ENCODE results near the gene METTL22. TPM values are rescaled to one million over a fixed set of nuclear protein-coding genes. Genes with fewer than 3 reads are reported as not detected.

METTL22 gene
- total RNA-seq, 1 donor from 2014 or later: 42.3 TPM

DNA sequence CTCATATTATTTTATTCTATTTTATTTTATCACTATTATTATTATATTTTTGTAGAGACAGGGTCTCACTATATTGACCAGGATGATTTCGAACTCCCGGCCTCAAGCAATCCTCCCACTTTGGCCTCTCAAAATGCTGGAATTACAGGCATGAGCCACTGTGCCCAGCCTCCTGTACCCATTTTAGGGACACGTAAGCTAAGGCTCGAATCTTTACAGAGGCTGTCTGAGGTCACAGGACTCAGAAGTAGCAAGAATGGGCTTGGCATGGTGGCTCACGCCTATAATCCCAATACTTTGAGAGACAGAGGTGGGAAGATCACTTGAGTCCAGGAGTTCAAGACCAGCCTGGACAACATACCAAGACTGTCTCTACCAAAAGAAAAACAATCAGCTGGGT is 40.2 kb downstream of the METTL22 start:
- Mint-ChIP-seq H3K36me3 (no peaks in the 10 kb centered on the region), H3K27ac (no peak overlapping the region), H3K4me3 (no peak overlapping the region), H3K27me3 (no peaks in the 10 kb centered on the region), H3K4me1 (ENCODE audit: unreplicated experiment) (peaks cover 7% of the 10 kb centered on the region), H3K9me3 (no peaks in the 10 kb centered on the region)
- DNase-seq (ENCODE audit: extremely low spot score, unreplicated experiment): no peak
- TF ChIP-seq, protein P1, sequence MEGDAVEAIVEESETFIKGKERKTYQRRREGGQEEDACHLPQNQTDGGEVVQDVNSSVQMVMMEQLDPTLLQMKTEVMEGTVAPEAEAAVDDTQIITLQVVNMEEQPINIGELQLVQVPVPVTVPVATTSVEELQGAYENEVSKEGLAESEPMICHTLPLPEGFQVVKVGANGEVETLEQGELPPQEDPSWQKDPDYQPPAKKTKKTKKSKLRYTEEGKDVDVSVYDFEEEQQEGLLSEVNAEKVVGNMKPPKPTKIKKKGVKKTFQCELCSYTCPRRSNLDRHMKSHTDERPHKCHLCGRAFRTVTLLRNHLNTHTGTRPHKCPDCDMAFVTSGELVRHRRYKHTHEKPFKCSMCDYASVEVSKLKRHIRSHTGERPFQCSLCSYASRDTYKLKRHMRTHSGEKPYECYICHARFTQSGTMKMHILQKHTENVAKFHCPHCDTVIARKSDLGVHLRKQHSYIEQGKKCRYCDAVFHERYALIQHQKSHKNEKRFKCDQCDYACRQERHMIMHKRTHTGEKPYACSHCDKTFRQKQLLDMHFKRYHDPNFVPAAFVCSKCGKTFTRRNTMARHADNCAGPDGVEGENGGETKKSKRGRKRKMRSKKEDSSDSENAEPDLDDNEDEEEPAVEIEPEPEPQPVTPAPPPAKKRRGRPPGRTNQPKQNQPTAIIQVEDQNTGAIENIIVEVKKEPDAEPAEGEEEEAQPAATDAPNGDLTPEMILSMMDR (conservative IDR thresholded peaks at IDR 0.05): no peak

DNA sequence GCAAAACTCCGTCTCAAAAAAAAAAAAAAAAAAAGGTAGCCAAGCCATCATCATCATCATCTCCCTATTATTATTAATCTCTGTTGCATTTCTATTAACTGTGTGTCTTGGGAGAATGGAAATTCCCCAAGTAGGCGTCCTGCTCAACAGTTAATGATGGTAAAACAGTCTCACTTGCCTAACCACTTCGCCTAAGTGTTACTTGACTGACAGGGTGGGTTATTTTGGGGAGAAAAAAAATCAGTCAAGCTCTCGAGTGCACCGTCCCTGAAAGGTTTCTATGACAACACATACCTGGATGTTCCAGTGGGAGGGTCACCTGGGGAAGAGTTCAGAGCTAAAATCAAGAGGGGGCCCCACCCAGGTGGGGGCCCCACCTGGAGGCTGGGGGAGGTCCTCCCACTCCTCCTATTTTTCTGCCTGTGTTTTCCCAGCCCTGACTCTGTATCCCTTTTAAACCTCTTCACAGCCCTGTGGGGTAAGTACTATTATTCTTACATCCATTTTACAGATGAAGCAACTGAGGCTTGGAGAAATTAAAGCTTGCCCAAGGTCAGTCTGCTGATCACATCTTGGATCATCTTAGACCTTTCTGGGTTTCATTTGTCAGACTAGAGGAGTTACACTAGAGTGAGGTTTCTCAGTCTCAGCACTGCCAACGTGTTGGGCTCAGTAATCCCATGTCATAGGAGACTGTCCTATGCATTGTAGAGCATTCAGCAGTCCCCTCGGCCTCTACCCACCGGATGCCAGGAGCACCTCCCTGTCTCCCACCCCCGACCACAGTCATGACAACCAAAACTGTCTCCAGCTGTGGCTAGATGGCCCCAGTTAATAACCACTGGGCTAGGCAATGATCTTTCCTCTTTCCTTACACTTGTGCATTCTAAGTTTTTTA is 41.9 kb downstream of the METTL22 start:
- Mint-ChIP-seq H3K4me1 (ENCODE audit: unreplicated experiment) (peaks cover 7% of the 10 kb centered on the region), H3K4me3 (no peak overlapping the region), H3K27ac (no peak overlapping the region), H3K36me3 (no peaks in the 10 kb centered on the region), H3K9me3 (no peaks in the 10 kb centered on the region), H3K27me3 (no peaks in the 10 kb centered on the region)
- TF ChIP-seq, protein P1 (conservative IDR thresholded peaks at IDR 0.05): no peak
- DNase-seq (ENCODE audit: extremely low spot score, unreplicated experiment): no peak

DNA sequence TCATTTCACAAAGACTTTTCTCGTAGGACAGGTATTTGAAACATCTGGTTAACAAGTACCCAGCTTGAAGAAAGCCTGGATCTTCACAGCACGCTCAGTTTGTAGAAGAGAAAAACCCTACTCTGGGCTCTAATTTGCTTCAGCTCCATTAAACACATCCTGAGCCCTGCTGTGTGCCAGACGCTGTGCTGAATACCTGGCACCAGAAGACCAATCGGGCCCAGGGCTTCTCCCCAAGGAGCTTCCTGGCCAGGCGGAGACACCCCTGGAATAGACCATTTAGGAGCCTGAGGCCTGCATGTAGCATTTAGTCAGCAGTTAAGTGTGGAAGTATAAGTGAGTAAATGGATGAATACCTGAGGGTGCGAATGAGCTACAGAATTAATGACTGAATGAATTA is 44.0 kb downstream of the METTL22 start:
- no peak overlapping the region for H3K4me3 Mint-ChIP-seq
- H3K27me3 Mint-ChIP-seq: no peaks in the 10 kb centered on the region
- H3K4me1 Mint-ChIP-seq (ENCODE audit: unreplicated experiment): peaks cover 7% of the 10 kb centered on the region
- DNase-seq (ENCODE audit: extremely low spot score, unreplicated experiment): no peak
- H3K27ac Mint-ChIP-seq: no peak overlapping the region
- TF ChIP-seq, protein P1 (conservative IDR thresholded peaks at IDR 0.05): no peak
- no peaks in the 10 kb centered on the region for H3K9me3 Mint-ChIP-seq
- H3K36me3 Mint-ChIP-seq: no peaks in the 10 kb centered on the region

DNA sequence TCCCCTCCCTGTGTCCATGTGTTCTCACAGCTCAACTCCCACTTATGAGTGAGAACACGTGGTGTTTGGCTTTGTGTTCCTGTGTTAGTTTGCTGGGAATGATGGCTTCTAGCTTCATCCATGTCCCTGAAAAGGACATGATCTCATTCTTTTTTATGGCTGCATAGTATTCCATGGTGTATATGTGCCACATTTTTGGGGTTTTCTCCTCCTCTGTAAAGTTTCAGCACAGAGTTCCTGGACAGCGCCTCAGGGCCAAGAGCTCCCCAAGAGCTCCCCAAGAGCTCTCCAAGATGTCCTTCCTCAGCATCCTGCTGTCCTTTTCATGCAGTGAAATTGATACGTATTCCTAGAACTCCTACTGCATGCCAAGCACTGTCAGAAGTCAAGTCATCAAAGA is 46.0 kb downstream of the METTL22 start:
- Mint-ChIP-seq H3K4me3 (no peak overlapping the region), H3K4me1 (ENCODE audit: unreplicated experiment) (peaks cover 3% of the 10 kb centered on the region), H3K9me3 (no peaks in the 10 kb centered on the region), H3K27me3 (no peaks in the 10 kb centered on the region), H3K36me3 (no peaks in the 10 kb centered on the region), H3K27ac (no peak overlapping the region)
- TF ChIP-seq, protein P1 (conservative IDR thresholded peaks at IDR 0.05): no peak
- no peak for DNase-seq (ENCODE audit: extremely low spot score, unreplicated experiment)

DNA sequence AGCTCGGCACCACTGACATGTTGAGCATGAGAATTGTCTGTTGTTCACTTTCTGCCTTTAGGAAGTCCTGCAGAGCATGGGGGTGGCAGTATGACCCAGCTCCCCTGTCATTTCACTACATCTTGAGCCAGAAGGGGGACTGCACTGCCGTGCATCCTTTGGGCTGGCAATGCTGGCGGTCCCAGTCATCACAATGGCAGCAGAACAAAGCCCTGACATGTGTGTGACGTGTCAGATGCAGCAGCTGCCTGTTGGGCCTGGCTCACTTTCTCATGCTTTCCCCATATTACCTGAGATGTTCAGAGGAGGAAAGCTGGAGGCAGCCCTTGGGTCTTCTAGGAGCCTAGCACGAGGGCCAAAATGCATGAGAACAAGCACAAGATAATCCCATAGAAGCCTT is 46.6 kb downstream of the METTL22 start:
- H3K36me3 Mint-ChIP-seq: no peaks in the 10 kb centered on the region
- no peak overlapping the region for H3K27ac Mint-ChIP-seq
- no peaks in the 10 kb centered on the region for H3K9me3 Mint-ChIP-seq
- TF ChIP-seq, protein P1 (conservative IDR thresholded peaks at IDR 0.05): no peak
- no peak for DNase-seq (ENCODE audit: extremely low spot score, unreplicated experiment)
- no peak overlapping the region for H3K4me3 Mint-ChIP-seq
- H3K4me1 Mint-ChIP-seq (ENCODE audit: unreplicated experiment): peaks cover 2% of the 10 kb centered on the region
- H3K27me3 Mint-ChIP-seq: no peaks in the 10 kb centered on the region
